DOHH2 (cell line): ENCODE data around the gene HTD2.

Experiments used
- CTCF ChIP-seq: fragments of 200-600 bp; sonication (generic); IDR thresholded peaks from one replicate; pipeline ENCODE4 v1.5.1; 2014; ENCODE audit warnings: antibody characterized with exemption, mild to moderate bottlenecking, low read depth, low read length; ENCODE audit not compliant: poor library complexity, severe bottlenecking
- EZH2phosphoT487 ChIP-seq: fragments of 200-600 bp; sonication (generic); IDR thresholded peaks from 2 replicates; pipeline ENCODE4 v1.6.1; 2017; ENCODE audit warnings: borderline replicate concordance, mild to moderate bottlenecking, antibody characterized with exemption, low read length, moderate library complexity, mixed read lengths

GRCh38 chr3:58346368-58346767 is 40.0 kb downstream of the HTD2 start:
- no peak for TF ChIP-seq CTCF
- TF ChIP-seq EZH2phosphoT487 = no peak
